ENCODE data around the gene CD2BP2. TPM values are rescaled to one million over a fixed set of nuclear protein-coding genes. Genes with fewer than 3 reads are reported as not detected.

Gene CD2BP2
- total RNA-seq, 1 donor from 2014 or later = 107 TPM

GRCh38 chr16:30376461-30376902 is 21.4 kb upstream of the CD2BP2 start:
- Histone ChIP-seq H3K27me3 (ENCODE audit: control insufficient read depth, insufficient read depth, low read length) (no peaks in the 10 kb centered on the region), H3K4me3 (ENCODE audit: low read depth, low read length) (no peak overlapping the region), H3K36me3 (ENCODE audit: control insufficient read depth, insufficient read depth, low read length) (peaks cover 1% of the 10 kb centered on the region)
- DNase-seq (ENCODE audit: low read depth) = no peak
- TF ChIP-seq CTCF (IDR thresholded peaks at IDR 0.05; ENCODE audit: insufficient read depth, low read length, poor library complexity, severe bottlenecking) = no peak

- TF ChIP-seq CTCF (IDR thresholded peaks at IDR 0.05; ENCODE audit: insufficient read depth, low read length, poor library complexity, severe bottlenecking) = no peak
- Histone ChIP-seq H3K36me3 (ENCODE audit: control insufficient read depth, insufficient read depth, low read length) (peaks cover 1% of the 10 kb centered on the region), H3K27me3 (ENCODE audit: control insufficient read depth, insufficient read depth, low read length) (no peaks in the 10 kb centered on the region), H3K4me3 (ENCODE audit: low read depth, low read length) (no peak overlapping the region)
- no peak for DNase-seq (ENCODE audit: low read depth)
Observed at GRCh38 chr16:30375864-30376263, 20.8 kb upstream of the CD2BP2 start.

GRCh38 chr16:30374538-30374937 is 19.4 kb upstream of the CD2BP2 start, which contains the start of gene MYL11:
TSS of gene MYL11 (plus strand) at chr16:30374802. CDS start at chr16:30374858, 56 bp downstream.
- Histone ChIP-seq H3K4me3 (ENCODE audit: low read depth, low read length) (no peak within 1 kb of the TSS), H3K36me3 (ENCODE audit: control insufficient read depth, insufficient read depth, low read length) (no peaks in the 10 kb centered on the region), H3K27me3 (ENCODE audit: control insufficient read depth, insufficient read depth, low read length) (no peaks in the 10 kb centered on the region)
- DNase-seq (ENCODE audit: low read depth) = no peak
- TF ChIP-seq CTCF (IDR thresholded peaks at IDR 0.05; ENCODE audit: insufficient read depth, low read length, poor library complexity, severe bottlenecking) = no peak

- Histone ChIP-seq H3K4me3 (ENCODE audit: low read depth, low read length) (no peak overlapping the region), H3K27me3 (ENCODE audit: control insufficient read depth, insufficient read depth, low read length) (no peaks in the 10 kb centered on the region), H3K36me3 (ENCODE audit: control insufficient read depth, insufficient read depth, low read length) (no peaks in the 10 kb centered on the region)
- TF ChIP-seq CTCF (IDR thresholded peaks at IDR 0.05; ENCODE audit: insufficient read depth, low read length, poor library complexity, severe bottlenecking) = no peak
- DNase-seq (ENCODE audit: low read depth) = no peak
Observed at GRCh38 chr16:30372725-30373124, 17.6 kb upstream of the CD2BP2 start.

- Histone ChIP-seq H3K36me3 (ENCODE audit: control insufficient read depth, insufficient read depth, low read length) (no peaks in the 10 kb centered on the region), H3K4me3 (ENCODE audit: low read depth, low read length) (no peak overlapping the region), H3K27me3 (ENCODE audit: control insufficient read depth, insufficient read depth, low read length) (no peaks in the 10 kb centered on the region)
- TF ChIP-seq CTCF (IDR thresholded peaks at IDR 0.05; ENCODE audit: insufficient read depth, low read length, poor library complexity, severe bottlenecking) = no peak
- DNase-seq (ENCODE audit: low read depth) = no peak
Observed at GRCh38 chr16:30372038-30372712, 17.1 kb upstream of the CD2BP2 start.
